ENCODE measurements around the gene IRX2. TPM values are rescaled to one million over a fixed set of nuclear protein-coding genes. Genes with fewer than 3 reads are reported as not detected.

Gene IRX2
- total RNA-seq, 1 donor from 2014 or later: 6.7 TPM

GRCh38 chr5:2761921-2762488 lies 10.5 kb upstream of the IRX2 start:
- H3K27ac Mint-ChIP-seq (ENCODE audit: unreplicated experiment): peak overlapping the region; percentile 55
- Histone ChIP-seq H3K27ac (ENCODE audit: low read depth, low read length) (no peak overlapping the region), H3K9ac (ENCODE audit: low read length) (no peak overlapping the region), H3K79me2 (ENCODE audit: insufficient read depth, low read length) (no peaks in the 10 kb centered on the region), H4K20me1 (ENCODE audit: insufficient read depth, low read length) (no peaks in the 10 kb centered on the region), H3K4me2 (ENCODE audit: low read length) (no peak overlapping the region), H2AFZ (ENCODE audit: low read depth, low read length) (no peak overlapping the region), H3K4me3 (ENCODE audit: insufficient read depth, low read depth, low read length) (no peak overlapping the region), H3K27me3 (ENCODE audit: insufficient read depth, low read length) (peaks cover 2% of the 10 kb centered on the region), H3K36me3 (ENCODE audit: insufficient read depth, low read length) (no peaks in the 10 kb centered on the region), H3K4me1 (ENCODE audit: insufficient read depth, low read length) (no peaks in the 10 kb centered on the region), H3K9me3 (ENCODE audit: insufficient read depth, low read depth, low read length) (no peaks in the 10 kb centered on the region)
- peaks cover 31% of the 10 kb centered on the region for H3K4me1 Mint-ChIP-seq (ENCODE audit: low read depth, unreplicated experiment)
- peak overlapping the region; percentile 28 for H3K4me3 Mint-ChIP-seq (ENCODE audit: unreplicated experiment)
- DNase-seq (ENCODE audit: low read depth): no peak
- no peaks in the 10 kb centered on the region for H3K9me3 Mint-ChIP-seq (ENCODE audit: unreplicated experiment)
- FAIRE-seq: no peak
- peaks cover 12% of the 10 kb centered on the region for H3K27me3 Mint-ChIP-seq (ENCODE audit: low read depth, unreplicated experiment)
- TF ChIP-seq EZH2 (IDR thresholded peaks at IDR 0.05; ENCODE audit: insufficient read depth, low read length) (no peak), CTCF (IDR thresholded peaks at IDR 0.05; ENCODE audit: insufficient read depth, low read depth, low read length) (no peak)
- no peaks in the 10 kb centered on the region for H3K36me3 Mint-ChIP-seq (ENCODE audit: low read depth, unreplicated experiment)

- Mint-ChIP-seq H3K9me3 (ENCODE audit: unreplicated experiment) (peaks cover 3% of the 10 kb centered on the region), H3K27ac (ENCODE audit: unreplicated experiment) (no peak overlapping the region), H3K36me3 (ENCODE audit: low read depth, unreplicated experiment) (no peaks in the 10 kb centered on the region), H3K4me3 (ENCODE audit: unreplicated experiment) (no peak overlapping the region), H3K4me1 (ENCODE audit: low read depth, unreplicated experiment) (peaks cover 36% of the 10 kb centered on the region), H3K27me3 (ENCODE audit: low read depth, unreplicated experiment) (peaks cover 14% of the 10 kb centered on the region)
- Histone ChIP-seq H2AFZ (ENCODE audit: low read depth, low read length) (no peak overlapping the region), H3K4me1 (ENCODE audit: insufficient read depth, low read length) (peaks cover under 1% of the 10 kb centered on the region), H3K79me2 (ENCODE audit: insufficient read depth, low read length) (no peaks in the 10 kb centered on the region), H3K4me3 (ENCODE audit: insufficient read depth, low read depth, low read length) (no peak overlapping the region), H3K4me2 (ENCODE audit: low read length) (no peak overlapping the region), H3K27me3 (ENCODE audit: insufficient read depth, low read length) (peaks cover 6% of the 10 kb centered on the region), H3K9me3 (ENCODE audit: insufficient read depth, low read depth, low read length) (no peaks in the 10 kb centered on the region), H3K9ac (ENCODE audit: low read length) (no peak overlapping the region), H3K36me3 (ENCODE audit: insufficient read depth, low read length) (no peaks in the 10 kb centered on the region), H3K27ac (ENCODE audit: low read depth, low read length) (no peak overlapping the region), H4K20me1 (ENCODE audit: insufficient read depth, low read length) (no peaks in the 10 kb centered on the region)
- TF ChIP-seq CTCF (IDR thresholded peaks at IDR 0.05; ENCODE audit: insufficient read depth, low read depth, low read length) (no peak), EZH2 (IDR thresholded peaks at IDR 0.05; ENCODE audit: insufficient read depth, low read length) (no peak)
- DNase-seq (ENCODE audit: low read depth): no peak
- no peak for FAIRE-seq
Measured at GRCh38 chr5:2759696-2760461, 8.4 kb upstream of the IRX2 start.

DNA sequence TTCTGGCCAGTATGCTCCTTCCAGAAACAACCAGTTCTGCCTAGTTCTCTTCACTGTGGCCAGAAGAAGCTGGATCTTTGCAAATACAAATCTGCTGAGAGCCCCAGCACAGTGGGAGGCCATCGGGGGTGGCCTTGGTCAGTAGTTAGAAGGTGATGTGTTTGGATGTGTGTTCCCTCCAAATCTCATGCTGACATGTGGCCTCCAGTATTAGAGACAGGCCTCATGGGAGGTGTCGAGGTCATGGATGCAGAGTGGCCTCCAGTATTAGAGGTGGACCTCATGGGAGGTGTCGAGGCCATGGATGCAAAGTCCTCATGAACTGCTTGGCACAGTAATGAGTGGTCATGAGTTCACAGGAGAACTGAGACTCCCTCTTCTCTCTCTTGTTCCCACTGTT lies 7.6 kb upstream of the IRX2 start:
- peaks cover 3% of the 10 kb centered on the region for H3K9me3 Mint-ChIP-seq (ENCODE audit: unreplicated experiment)
- TF ChIP-seq EZH2 (IDR thresholded peaks at IDR 0.05; ENCODE audit: insufficient read depth, low read length) (no peak), CTCF (IDR thresholded peaks at IDR 0.05; ENCODE audit: insufficient read depth, low read depth, low read length) (no peak)
- H3K36me3 ChIP-seq (ENCODE audit: insufficient read depth, low read length): no peaks in the 10 kb centered on the region
- no peak overlapping the region for H2AFZ ChIP-seq (ENCODE audit: low read depth, low read length)
- H3K27me3 ChIP-seq (ENCODE audit: insufficient read depth, low read length): peaks cover 6% of the 10 kb centered on the region
- no peaks in the 10 kb centered on the region for H3K9me3 ChIP-seq (ENCODE audit: insufficient read depth, low read depth, low read length)
- no peaks in the 10 kb centered on the region for H3K79me2 ChIP-seq (ENCODE audit: insufficient read depth, low read length)
- DNase-seq (ENCODE audit: low read depth): no peak
- no peak overlapping the region for H3K9ac ChIP-seq (ENCODE audit: low read length)
- H3K4me3 Mint-ChIP-seq (ENCODE audit: unreplicated experiment): no peak overlapping the region
- peaks cover 36% of the 10 kb centered on the region for H3K4me1 Mint-ChIP-seq (ENCODE audit: low read depth, unreplicated experiment)
- no peaks in the 10 kb centered on the region for H4K20me1 ChIP-seq (ENCODE audit: insufficient read depth, low read length)
- no peak overlapping the region for H3K4me3 ChIP-seq (ENCODE audit: insufficient read depth, low read depth, low read length)
- no peaks in the 10 kb centered on the region for H3K36me3 Mint-ChIP-seq (ENCODE audit: low read depth, unreplicated experiment)
- H3K4me2 ChIP-seq (ENCODE audit: low read length): no peak overlapping the region
- peaks cover 11% of the 10 kb centered on the region for H3K27me3 Mint-ChIP-seq (ENCODE audit: low read depth, unreplicated experiment)
- no peak for FAIRE-seq
- peaks cover 5% of the 10 kb centered on the region for H3K4me1 ChIP-seq (ENCODE audit: insufficient read depth, low read length)
- H3K27ac Mint-ChIP-seq (ENCODE audit: unreplicated experiment): no peak overlapping the region
- no peak overlapping the region for H3K27ac ChIP-seq (ENCODE audit: low read depth, low read length)

Data from astrocyte (in vitro differentiated cells and primary cell).